ENCODE measurements around the gene CXCL10.
"Not testable (repeated sequence)": the region's sequence is repeated elsewhere in the genome, so short reads cannot be mapped to it uniquely, and the experiment has no call there.

DNA sequence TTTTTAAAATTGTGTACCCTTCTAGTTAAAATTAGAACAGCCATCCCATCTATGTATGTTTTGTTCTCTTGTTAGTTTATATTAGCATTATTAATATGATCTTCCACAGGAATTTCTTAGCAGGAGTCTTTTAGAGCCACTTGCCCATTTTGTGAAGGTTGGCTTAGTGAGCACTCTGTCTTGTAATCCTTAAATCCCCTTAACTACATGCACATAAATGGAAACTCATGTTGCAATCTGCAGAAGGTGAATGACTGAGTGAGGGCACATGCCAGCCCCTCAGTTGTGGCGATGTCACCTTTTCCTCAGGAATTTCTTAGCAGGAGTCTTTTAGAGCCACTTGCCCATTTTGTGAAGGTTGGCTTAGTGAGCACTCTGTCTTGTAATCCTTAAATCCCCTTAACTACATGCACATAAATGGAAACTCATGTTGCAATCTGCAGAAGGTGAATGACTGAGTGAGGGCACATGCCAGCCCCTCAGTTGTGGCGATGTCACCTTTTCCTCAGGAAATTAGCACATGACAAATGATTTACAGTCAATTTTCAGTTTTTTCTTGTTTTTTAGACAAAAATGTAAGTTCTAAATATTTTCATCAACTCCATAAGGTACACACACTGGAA is 24.7 kb downstream of the CXCL10 start:
- not testable (repeated sequence) for TF ChIP-seq POLR2A (IDR thresholded peaks at IDR 0.05)
- TF ChIP-seq, protein P1, sequence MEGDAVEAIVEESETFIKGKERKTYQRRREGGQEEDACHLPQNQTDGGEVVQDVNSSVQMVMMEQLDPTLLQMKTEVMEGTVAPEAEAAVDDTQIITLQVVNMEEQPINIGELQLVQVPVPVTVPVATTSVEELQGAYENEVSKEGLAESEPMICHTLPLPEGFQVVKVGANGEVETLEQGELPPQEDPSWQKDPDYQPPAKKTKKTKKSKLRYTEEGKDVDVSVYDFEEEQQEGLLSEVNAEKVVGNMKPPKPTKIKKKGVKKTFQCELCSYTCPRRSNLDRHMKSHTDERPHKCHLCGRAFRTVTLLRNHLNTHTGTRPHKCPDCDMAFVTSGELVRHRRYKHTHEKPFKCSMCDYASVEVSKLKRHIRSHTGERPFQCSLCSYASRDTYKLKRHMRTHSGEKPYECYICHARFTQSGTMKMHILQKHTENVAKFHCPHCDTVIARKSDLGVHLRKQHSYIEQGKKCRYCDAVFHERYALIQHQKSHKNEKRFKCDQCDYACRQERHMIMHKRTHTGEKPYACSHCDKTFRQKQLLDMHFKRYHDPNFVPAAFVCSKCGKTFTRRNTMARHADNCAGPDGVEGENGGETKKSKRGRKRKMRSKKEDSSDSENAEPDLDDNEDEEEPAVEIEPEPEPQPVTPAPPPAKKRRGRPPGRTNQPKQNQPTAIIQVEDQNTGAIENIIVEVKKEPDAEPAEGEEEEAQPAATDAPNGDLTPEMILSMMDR (IDR thresholded peaks at IDR 0.05) = not testable (repeated sequence)

Measured in uterus (tissue), 2 donors.